Superior temporal gyrus (tissue), 1 donor: Measurements from ENCODE around the gene KRT35.
"Not testable (repeated sequence)": the region's sequence is repeated elsewhere in the genome, so short reads cannot be mapped to it uniquely, and the experiment has no call there.

Source experiments
- DNase-seq: peaks from one replicate; pipeline ENCODE4 v3.0.0-alpha.2; 2016; ENCODE audit errors: extremely low spot score

The KRT35 gene

DNA sequence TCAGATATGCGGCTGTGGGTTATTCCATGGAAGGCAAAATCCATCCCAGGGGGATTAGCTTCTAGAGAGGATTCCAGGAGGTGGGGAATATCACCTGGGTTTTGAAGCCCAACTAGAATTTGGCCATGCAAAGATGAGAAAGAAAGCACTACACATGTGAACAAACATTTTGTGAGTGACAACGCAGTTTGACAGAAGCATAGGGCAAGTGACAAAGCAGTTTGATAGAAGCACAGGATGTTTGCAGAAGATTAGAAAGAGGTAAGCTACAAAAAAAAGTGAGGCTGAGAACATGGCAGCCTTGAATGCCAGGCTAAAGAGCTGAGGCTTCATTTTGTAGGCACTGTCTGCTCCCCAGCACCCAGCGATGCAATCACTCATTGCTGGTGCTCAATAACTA, 27.9 kb downstream of the KRT35 start:
- no peak for DNase-seq

GRCh38 chr17:41452281-41452680, 28.7 kb downstream of the KRT35 start:
- DNase-seq: no peak

- no peak for DNase-seq
Measured at GRCh38 chr17:41451154-41451728, 29.7 kb downstream of the KRT35 start.

- no peak for DNase-seq
Measured at GRCh38 chr17:41449008-41449407, 31.9 kb downstream of the KRT35 start.

GRCh38 chr17:41448506-41448905, 32.4 kb downstream of the KRT35 start:
- DNase-seq: no peak

DNA sequence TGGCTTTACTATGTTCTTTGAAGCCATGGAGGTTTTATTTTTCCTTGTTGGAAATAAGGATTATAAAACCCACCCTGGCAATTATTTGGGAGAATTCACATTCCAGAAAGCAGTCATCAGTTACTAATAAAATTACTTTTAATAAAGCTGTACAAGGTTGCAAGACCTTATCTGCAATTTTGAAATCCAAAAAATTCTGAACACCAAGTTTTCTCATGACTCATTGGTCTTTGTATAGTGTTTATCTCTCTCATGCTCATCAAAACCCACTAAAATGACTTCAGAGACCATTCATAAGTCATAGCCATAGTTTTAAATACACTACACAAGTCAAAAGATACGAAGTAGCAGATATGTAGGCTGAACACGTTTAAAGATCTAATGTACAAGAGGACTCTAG, 34.1 kb downstream of the KRT35 start:
- no peak for DNase-seq

GRCh38 chr17:41444640-41445039, 36.3 kb downstream of the KRT35 start:
- DNase-seq: no peak

- no peak for DNase-seq
Measured at GRCh38 chr17:41444186-41444585, 36.8 kb downstream of the KRT35 start.

DNA sequence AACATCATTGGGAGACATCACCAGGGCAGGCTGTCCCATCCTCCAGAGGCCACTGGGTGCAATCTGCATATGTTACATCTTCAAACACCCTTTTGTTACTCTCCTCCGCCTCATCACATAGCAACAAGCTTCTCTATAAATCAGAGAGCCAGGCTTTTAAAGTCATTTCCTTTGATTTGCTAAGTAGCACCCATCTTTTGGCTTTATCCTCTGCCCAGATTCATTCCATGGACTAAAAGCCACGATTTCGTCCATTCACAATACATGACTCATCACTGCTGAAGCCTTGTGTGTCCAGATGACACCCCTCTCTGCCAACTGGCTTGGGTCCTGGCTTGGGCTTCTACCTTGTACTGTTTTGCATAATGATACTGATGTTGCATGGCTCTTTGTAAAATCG, 38.2 kb downstream of the KRT35 start:
- DNase-seq: no peak

GRCh38 chr17:41440531-41441033, 40.4 kb downstream of the KRT35 start, which contains the start of gene KRT38:
TSS of gene KRT38 (minus strand) at chr17:41440983. CDS start at chr17:41440921, 62 bp downstream.
- no peak for DNase-seq

DNA sequence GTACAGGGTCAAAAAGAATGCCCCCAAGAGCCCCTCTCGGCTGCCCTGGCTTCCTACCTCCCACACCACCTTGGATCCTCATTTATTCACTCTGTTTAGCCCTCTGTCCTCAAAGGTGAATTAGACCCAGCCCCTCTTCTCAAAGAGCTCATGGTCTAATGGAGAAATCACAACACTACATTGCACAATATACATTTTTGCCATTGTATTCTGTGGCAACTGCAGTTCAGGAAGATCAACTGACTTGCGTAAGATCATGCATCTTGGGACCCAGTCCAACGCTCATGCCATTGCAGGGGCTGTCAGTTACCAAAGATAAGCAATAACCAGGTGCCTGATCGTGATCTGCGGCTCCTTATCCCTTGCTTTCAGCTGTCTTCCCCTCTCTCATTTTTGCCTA, 41.6 kb downstream of the KRT35 start:
- no peak for DNase-seq

DNA sequence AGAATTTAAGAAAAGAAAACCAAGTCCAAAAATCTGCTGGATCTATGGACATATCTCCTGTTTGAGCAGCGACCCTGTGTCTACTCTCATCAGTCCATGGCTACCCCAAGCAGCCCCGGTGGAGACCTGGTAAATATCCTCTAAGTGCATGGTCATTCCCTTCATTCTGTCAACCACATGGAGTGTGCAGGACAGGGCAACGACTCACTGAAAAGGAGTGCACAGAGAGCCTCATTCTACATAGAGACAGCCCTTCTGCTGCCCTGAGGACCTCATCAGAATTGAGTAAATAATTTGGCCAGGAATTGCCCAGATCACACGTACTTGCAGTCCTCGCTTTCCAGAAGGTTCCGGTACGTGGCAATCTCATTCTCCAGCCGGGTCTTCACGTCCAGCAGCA, 43.2 kb downstream of the KRT35 start:
- DNase-seq: no peak

- DNase-seq: no peak
Measured at GRCh38 chr17:41437254-41437653, 43.7 kb downstream of the KRT35 start.

DNA sequence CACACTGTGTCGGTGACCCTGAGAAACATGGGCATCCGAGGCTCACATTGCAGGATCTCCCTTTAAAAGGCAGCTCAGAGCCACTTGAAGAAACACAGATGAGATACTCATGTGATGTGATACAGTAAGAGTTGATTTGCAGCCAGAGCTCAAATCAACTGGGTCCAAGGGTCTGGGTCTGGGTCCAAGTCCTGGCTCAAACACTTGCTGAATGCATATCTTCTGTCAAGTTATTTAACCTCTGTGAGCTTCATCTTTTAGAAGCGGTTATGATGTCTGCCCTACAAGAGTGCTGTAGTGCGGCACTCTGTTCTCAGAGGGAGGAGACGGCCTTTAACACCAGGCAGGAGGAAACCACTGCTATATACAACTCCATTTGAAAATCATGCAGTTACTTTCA, 46.5 kb downstream of the KRT35 start:
- DNase-seq: no peak

GRCh38 chr17:41434005-41434404, 46.9 kb downstream of the KRT35 start:
- DNase-seq: no peak

- DNase-seq: no peak
Measured at GRCh38 chr17:41433586-41433985, 47.4 kb downstream of the KRT35 start.

GRCh38 chr17:41430376-41430775, 50.6 kb downstream of the KRT35 start:
- not testable (repeated sequence) for DNase-seq

DNA sequence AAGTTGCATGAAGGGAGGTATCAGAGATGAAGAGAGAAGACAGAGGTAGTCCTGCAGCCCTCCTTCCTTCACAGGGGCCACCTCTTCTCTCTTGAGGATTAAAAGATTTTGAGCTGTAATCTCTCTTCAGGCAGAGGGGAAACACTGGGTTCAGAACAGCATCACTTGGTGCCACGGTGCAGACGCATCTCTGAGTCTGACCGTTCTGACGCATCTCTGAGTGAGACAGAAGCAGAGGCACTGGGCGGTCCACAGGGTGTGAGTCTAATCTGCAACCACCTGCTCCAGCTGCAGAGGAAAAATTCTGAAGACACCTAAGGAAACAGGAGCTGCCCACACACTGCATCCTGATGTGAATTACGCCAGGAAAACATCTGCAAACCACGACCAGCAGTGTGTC, 51.3 kb downstream of the KRT35 start:
- DNase-seq: no peak

GRCh38 chr17:41428591-41429291, 52.2 kb downstream of the KRT35 start:
- DNase-seq: no peak
